Measurements from ENCODE around the gene VAMP2. TPM values are rescaled to one million over a fixed set of nuclear protein-coding genes. Genes with fewer than 3 reads are reported as not detected.

VAMP2 gene
- total and polyA plus RNA-seq, 10 of the 15 experiments (the other 5 are each of a cell fraction or from before 2014, with no cell fraction given) = 3.0 to 35.2 (median 25.0) TPM

DNA sequence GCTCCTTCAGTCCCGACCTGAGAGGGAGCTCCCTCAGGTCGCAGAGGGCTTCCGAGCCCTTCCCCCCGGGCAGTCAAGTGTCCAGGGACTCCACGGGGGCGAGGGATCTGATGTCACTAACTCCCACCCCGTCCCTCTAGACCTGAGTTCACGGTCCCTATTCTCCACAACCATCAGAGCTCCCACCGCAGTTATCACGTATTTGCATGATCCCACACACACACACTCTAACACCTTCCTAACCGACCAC, 6.8 kb downstream of the VAMP2 start (continued):
- TF ChIP-seq DPF2 (IDR thresholded peaks at IDR 0.05) = peak; percentile 54; the same call in 1 of the 2 replicates
- no peak for TF ChIP-seq CTCF (IDR thresholded peaks at IDR 0.05 in 2 of 3, conservative IDR thresholded peaks at IDR 0.05 in 1 of 3; ENCODE audit: control insufficient read depth in 2 of 3, extremely low read depth in 1 of 3, insufficient read depth in 1 of 3, low read depth in 3 of 3, low read length in 3 of 3)
- TF ChIP-seq IKZF2 (IDR thresholded peaks at IDR 0.05) = peak in 1 of 2 experiments; percentile 83; a peak in 3 of 4 replicates
- TF ChIP-seq BACH1 (IDR thresholded peaks at IDR 0.05; ENCODE audit: borderline replicate concordance) = 0 out of 2 replicates have a peak, but pooled peaks have one; percentile 75
- TF ChIP-seq RUNX3 (IDR thresholded peaks at IDR 0.05; ENCODE audit: low read length) = 0 out of 2 replicates have a peak, but pooled peaks have one; percentile 5
- TF ChIP-seq PML (IDR thresholded peaks at IDR 0.05; ENCODE audit: low read length) = no peak
- TF ChIP-seq MLLT1 (IDR thresholded peaks at IDR 0.05) = peak; percentile 96
- TF ChIP-seq SMAD1 (IDR thresholded peaks at IDR 0.05; ENCODE audit: low read depth, partially characterized antibody) = peak; percentile 96

Measured in GM12878 (cell line).